Measurements from ENCODE around the gene CAMK2G.
A peak's percentile ranks its signal among the peaks of the same experiment; 100 is the strongest.

CAMK2G gene

DNA sequence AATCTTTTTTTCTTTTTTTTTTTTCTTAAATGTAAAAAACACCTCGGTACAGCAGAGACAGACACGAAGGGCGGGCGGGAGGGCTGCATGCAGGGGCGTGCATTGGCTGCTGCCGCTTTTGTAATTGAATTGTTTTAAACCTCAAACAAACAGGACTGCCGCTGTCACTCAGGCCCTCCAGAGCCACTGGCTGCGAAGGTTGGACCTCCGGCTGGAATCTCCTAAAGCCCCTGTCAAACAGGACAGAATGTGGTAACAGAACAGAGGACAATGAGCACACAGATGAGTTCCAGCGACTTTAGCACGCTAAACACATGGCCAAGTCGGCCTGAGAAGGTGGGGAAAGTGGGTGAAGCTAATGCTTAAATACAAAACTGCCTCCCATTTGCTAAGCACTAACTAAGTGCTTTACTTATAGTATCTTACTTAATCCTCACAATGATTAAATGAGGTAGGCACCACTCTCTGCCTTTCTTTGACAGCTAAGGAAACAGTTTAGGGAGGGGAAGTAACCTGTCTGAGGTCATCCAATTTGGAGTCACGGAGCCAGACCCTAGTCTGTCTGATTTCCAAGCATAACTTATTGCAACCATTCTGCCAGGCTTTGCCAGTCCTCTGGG, 60.0 kb downstream of the CAMK2G start:
- DNase-seq (ENCODE audit: low read depth in 3 of 3, low spot score in 1 of 3): no peak

DNA sequence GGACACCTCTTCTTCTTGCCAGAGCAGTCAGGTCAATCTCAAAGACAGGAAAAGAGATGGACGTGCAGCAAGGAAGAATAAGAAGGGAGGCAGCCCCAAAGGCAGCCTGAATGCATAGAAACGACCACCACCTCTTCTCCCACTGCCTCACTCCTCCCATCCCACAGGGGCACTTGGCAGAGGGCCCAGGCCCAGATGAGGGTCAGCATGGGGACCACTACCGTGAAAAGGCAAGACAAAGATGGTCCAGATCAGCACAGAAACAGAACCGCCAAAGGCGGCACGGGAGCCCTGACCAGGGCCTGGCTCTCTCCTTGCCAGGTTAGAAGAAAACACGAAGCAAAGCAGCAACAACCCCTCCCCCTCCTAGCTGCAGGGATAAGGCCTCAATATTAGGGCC, 61.0 kb downstream of the CAMK2G start:
- no peak for DNase-seq (ENCODE audit: low read depth in 3 of 3, low spot score in 1 of 3)

DNA sequence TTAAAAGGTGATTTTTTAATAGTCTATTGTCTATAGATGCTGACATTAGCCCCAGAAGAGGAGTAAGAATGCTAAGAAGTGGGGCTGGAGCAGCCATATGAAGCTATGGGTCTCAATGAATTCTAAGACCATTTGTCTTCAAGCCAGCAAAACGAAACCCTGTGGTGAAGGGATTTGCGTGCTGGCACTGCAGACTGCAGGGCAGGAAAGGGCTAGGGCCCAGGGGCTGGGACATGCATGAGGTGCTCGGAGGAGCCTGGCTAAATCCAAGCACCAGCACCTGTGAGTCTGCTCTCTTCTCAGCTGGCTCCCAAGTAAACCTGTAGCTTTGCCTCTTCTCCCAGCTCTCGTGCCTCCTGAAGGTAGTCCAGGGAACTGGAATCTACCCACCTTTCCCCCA, 61.7 kb downstream of the CAMK2G start:
- no peak for DNase-seq (ENCODE audit: low read depth in 3 of 3, low spot score in 1 of 3)

DNA sequence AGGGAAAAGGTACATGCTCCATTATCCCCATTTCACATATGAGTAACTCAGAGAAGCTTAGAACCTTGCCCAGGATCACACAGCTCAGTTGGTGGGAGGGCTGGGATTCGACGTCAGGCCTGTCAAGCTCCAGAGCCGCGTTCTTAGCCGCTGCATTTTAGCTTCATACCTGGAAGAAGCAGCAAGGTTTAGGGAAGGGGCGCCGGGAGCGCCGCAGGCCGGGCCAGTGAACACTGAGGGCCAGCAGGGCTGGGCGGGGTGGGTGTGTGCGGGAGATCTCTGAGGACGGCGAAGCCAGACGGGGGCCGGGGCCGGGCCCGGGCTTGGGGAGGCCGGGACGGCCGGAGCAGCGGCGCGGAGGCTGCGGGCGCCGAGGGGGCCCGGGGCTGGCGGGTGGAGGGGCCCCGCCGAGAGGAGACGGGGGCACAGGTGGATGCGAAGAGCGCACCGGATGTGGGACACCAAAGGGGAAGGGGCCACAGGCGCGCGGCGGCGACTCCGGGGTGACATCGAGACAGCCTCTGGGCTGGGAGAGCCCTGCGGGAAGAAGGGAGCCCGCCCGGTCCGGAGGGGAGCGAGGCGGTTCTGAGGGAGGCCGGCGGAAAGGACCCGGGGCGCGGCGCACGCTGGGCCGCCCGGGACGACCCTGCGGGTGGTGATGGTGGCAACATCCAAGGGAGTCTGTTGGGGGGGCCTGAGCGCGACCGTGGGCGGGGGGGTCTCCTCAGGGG, 63.5 kb downstream of the CAMK2G start:
- peak; percentile 31 to 39 (median 38) for DNase-seq (ENCODE audit: low read depth in 3 of 3, low spot score in 1 of 3)

DNA sequence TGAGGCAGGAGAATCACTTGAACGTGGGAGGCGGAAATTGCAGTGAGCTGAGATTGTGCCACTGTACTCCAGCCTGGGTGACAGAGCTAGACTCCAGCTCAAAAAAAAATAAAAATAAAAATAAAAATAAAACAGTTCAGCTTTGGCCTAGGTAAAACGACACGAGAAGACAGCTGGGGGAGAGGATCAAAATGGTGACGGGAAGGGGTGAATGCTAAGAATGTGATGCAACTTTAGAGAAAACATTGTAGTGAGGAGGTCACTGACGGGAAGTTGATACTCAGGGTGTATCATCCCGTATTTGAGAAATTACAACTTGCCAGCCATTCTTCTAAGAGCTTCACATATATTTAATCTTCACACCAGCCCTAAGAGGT, 64.0 kb downstream of the CAMK2G start:
- no peak for DNase-seq (ENCODE audit: low read depth in 3 of 3, low spot score in 1 of 3)

DNA sequence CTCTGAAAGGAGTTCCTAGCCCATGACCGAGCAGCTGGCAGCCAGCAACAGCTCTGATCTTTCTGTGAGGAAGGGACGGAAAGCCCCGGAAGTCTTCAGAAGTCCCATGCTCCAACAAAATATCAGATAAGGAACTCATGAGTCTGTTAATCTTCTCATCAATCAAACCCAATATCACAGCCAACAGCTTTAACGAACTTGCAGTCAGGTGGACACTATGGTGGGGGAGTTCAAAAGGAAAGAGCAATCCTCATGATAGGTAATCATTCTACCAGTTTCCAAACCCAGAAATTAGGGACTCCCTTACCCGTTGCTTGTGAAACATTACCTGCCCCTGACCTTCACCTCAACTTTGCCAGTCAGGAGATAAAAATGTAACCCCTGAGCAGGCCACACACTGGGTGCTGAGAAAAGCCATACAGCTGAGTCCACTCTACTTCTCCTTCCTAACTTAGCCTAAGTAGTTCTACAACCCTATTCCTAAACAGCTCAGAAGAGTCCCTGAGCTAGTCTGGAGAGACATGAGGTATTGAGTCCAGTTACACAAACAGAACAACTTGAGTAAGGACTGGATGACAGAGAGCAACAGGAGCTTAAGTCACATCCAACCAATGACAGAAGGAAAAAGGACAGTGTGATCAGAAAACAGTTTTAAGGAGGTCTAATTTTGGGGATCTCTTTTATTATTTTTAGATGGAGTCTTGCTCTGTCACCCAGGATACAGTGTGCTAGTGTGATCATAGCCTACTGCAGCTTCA, 65.1 kb downstream of the CAMK2G start:
- DNase-seq (ENCODE audit: low read depth in 3 of 3, low spot score in 1 of 3): no peak

DNA sequence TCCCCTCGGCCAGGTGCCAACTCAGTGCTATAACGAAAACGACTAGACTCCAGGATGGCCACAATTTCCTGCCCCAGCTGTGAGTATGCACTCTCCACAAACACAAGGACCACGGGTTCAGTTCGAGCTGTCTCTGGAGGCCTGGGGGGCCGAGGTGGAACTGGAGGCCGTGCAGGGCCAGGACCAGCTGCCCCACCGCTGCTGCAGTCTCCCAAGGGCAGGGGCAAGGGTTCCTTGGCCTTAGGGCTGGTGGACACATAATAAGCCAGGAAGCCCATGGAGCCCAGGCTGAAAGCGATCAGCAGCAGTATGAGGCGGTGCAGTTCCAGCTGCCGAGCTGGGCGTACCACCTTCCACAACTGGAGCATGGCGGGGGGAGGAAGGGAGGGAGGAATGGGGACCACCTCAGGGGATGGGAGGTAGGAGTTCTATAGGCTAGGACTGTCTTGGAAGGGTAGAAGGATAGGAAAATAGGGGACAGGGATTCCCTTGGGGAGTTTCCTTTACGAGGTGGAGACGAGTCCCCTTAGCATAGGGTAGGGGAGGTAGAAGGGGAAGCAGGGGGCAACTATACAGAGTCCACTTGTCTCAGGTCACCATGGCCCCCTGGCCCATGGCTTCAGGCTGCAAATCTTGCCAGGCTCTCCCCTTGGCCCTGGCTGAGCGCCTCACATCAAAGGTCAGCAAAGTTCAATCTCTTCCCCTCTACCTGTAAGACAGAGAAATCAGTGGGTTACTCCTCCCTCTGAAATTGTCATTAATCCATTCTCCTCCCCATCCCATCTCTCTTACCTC, 66.1 kb downstream of the CAMK2G start:
- no peak for DNase-seq (ENCODE audit: low read depth in 3 of 3, low spot score in 1 of 3)

DNA sequence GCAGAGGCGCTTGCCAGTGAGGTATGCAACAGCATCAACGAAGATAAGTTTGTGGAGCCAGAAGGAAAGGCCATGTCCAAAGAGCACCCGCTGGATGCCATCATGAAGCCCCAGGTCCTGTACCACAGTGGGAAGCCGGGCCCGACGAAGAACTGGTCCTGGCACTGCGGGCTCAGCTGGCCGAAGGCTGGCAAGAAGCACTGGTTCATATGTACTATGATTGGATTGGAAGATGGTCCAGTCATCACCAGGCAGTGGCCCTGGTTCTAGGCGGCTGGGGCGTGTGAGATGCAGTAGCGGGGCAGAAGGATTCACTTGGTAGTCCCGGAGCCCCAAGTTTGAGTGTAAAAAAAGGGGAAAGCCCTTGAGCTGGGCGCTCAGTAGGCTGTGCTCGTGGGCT, 66.9 kb downstream of the CAMK2G start:
- DNase-seq (ENCODE audit: low read depth in 3 of 3, low spot score in 1 of 3): no peak

DNA sequence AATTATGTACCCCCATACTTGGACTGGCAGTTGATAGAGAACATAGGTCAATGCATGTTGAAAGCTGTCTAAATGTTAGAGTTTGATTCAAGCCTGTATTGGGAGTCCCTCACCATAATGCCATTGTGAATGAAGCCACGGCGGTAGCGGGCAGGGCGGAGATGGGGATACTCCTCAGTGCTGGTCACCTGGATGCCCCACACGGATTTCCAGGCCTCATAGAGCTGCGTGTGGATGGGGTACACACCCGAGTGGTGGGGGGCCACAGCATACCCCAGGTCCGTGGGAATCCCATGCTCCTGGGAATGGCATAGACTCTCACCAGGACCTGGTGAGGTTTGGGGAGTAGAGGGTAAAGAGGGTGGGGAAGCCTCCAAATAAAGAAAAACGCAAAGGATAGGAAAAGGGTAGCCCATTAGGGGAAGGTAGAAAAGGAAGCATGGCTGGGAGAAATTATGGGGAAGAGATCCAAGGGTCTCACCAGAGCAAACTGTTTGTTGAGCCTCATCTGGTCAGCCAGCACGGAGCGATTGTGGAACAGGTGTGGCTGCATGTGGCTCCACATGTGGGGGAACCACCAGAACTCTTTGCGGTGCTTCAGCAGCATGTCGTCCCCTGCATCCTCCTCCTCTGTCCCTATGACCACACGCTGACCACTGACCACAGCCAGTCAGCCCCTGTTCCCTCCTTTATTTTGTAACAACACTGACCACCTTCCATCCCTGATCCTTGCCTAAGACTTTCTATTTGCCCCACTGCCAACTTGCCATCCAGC, 68.0 kb downstream of the CAMK2G start:
- no peak for DNase-seq (ENCODE audit: low read depth in 3 of 3, low spot score in 1 of 3)

DNA sequence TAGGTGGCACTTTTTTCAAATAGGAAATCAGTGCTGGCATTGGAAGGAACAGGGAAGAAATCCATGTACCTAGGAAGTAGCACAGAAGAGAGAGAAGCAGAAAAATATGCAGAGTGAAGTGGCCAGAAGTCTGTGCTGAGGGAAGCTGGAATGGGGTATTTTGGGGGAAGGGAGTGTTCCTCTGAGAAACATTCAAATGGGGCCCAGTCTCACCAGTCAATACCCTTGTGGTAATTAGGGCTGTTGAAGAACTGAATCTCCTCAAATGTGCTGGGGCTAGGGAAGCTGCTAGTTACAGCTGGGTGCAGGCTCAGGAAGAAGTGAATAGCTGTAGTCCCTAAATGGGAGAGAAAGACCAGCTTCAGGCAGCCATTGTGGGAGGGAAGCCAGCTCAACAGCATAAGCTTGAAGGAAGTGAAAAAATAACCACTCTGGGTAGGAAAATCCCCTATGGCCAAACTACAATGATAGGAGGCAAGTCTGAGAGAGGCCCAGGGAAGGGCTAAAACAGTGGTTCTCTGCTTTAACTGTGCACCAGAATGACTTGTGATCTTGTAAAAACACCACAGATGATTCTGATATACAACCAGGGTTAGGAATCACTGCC, 70.6 kb downstream of the CAMK2G start:
- no peak for DNase-seq (ENCODE audit: low read depth in 3 of 3, low spot score in 1 of 3)

DNA sequence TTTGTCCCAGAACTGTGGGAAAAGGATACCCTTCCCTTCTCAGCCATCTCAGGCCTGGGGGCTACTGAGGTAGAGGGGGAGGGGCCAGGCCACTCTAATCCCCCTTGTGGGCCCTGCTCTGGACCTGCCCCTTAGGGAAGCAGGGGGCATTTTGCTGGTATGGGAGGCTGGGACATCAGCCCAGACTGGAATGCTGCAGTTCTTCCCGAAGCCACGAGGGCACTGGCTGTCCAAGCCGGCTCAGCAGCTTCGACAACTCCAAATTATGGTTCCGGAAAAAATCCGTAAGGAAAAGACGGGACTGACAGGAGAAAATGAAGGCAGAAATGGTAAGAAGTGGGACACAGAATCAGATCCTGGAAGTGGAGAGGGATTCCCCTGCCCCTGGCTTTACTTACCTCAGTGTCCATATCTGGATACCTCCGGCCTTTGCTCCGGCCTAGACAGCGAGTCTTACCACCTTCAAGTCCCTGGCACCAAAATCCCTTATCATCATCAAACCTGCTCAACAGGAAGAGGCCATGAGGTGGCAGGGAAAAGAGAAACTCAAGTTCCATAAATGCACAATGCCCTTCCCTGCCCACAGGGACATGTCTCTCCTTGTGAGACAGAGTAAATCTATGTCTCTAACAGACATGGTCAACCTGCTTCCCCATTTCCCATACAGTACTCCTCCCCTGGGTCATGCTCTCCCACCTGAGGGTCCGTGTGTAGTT, 71.9 kb downstream of the CAMK2G start:
- DNase-seq (ENCODE audit: low read depth in 3 of 3, low spot score in 1 of 3): no peak

DNA sequence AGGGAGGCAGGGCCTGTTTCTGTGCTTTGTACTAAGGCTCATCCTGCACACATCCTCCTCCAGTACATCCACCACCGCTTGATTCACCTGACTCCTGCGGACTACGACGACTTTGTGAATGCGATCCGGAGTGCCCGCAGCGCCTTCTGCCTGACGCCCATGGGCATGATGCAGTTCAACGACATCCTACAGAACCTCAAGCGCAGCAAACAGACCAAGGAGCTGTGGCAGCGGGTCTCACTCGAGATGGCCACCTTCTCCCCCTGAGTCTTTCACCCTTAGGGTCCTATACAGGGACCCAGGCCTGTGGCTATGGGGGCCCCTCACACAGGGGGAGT, 73.1 kb downstream of the CAMK2G start:
- no peak for DNase-seq (ENCODE audit: low read depth in 3 of 3, low spot score in 1 of 3)

DNA sequence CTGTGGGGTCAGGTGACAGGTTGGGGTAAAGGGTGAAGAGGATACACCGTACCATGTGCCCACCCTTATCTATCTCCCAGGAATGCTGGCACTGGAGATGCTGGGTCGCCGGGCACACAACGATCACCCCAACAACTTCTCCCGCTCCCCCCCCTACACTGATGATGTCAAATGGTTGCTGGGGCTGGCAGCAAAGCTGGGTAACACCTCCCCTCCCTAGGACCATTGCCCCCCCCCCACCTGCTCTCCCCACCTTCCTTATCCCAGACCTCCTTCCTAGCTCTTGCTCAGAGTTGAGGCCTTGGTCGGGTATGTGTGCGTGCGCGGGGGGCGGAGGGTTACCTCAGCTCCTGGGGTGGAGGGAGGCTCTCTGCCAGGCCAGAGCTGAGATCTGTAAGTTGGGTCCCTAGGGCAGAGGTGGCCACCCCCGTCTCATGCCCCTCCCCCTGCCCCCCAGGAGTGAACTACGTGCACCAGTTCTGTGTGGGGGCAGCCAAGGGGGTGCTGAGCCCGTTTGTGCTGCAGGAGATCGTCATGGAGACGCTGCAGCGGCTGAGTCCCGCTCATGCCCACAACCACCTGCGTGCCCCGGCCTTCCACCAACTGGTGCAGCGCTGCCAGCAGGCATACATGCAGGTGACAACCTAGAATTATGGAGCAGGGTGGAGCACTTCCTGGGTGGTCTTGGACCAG, 73.6 kb downstream of the CAMK2G start:
- no peak for DNase-seq (ENCODE audit: low read depth in 3 of 3, low spot score in 1 of 3)

DNA sequence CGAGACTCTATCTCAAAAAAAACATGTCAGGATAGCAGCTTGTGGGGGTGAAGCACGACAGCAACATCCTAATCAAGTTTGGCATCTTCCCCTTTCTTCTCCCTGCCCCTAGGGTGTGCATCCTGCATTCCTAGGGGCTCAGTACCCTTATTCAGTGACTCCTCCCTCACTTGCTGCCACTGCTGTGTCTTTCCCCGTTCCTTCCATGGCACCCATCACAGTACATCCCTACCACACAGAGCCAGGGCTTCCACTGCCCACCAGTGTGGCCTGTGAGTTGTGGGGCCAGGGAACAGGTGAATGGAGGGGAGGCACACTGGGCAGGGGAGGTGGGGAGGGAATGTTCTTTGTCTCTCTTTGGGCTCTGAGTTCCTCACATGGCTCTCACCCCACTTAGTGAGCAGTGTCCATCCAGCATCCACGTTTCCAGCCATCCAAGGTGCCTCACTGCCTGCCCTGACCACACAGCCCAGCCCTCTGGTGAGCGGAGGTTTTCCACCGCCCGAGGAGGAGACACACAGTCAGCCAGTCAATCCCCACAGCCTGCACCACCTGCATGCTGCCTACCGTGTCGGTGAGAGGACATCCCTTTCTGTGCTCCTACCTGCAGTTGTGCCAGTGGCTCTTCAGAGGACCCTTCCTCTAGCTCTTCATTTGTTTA, 74.3 kb downstream of the CAMK2G start:
- no peak for DNase-seq (ENCODE audit: low read depth in 3 of 3, low spot score in 1 of 3)

DNA sequence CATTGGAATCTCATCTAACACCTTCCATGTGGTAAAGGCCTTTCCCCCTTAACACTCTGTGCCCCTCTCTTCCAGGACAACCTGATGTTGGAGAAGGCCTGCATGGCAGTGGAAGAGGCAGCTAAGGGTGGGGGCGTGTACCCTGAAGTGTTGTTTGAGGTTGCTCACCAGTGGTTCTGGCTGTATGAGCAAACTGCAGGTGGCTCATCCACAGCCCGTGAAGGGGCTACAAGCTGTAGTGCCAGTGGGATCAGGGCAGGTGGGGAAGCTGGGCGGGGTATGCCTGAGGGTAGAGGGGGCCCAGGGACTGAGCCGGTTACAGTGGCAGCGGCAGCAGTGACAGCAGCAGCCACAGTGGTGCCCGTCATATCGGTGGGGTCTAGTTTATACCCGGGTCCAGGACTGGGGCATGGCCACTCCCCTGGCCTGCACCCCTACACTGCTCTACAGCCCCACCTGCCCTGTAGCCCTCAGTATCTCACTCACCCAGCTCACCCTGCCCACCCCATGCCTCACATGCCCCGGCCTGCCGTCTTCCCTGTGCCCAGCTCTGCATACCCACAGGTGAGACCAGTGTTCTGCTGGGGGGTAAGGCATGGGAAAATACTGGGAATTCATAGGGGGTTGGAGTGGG, 75.3 kb downstream of the CAMK2G start:
- no peak for DNase-seq (ENCODE audit: low read depth in 3 of 3, low spot score in 1 of 3)

DNA sequence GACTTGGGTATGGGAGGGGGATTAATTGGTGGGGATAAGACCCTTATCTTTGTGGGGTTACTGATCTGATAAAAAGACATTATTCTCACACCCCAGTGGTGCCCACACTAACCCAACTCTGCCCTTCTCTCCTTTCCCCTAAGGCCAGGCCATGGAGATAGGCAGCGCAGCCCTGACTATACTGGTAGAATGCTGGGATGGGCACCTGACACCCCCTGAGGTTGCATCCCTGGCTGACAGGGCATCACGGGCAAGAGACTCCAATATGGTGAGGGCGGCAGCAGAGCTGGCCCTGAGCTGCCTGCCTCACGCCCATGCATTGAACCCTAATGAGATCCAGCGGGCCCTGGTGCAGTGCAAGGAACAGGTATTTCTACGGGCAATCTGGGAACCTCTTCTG, 76.3 kb downstream of the CAMK2G start:
- DNase-seq (ENCODE audit: low read depth in 3 of 3, low spot score in 1 of 3): no peak

DNA sequence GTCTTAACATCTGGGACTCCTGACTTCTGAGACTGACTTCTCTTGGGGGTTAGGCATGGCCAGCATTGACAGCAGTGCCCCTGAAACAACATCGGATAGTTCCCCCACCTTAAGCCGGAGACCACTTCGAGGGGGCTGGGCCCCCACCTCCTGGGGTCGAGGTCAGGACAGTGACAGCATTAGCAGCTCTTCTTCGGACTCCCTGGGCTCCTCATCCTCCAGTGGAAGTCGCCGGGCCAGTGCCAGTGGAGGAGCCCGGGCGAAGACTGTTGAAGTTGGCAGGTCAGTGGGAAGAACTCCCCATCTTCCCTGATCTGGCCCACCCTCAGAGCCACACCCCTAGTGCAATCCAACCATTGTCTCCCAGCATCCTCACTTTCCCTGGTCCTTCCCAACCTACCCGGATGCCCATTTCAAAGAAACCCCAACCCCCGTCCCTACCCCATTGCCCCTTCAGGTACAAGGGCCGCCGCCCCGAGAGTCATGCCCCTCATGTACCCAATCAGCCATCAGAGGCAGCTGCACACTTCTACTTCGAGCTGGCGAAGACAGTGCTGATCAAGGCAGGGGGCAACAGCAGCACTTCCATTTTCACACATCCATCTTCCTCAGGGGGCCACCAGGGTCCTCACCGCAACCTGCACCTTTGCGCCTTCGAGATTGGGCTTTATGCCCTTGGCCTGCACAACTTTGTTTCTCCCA, 76.9 kb downstream of the CAMK2G start:
- no peak for DNase-seq (ENCODE audit: low read depth in 3 of 3, low spot score in 1 of 3)

DNA sequence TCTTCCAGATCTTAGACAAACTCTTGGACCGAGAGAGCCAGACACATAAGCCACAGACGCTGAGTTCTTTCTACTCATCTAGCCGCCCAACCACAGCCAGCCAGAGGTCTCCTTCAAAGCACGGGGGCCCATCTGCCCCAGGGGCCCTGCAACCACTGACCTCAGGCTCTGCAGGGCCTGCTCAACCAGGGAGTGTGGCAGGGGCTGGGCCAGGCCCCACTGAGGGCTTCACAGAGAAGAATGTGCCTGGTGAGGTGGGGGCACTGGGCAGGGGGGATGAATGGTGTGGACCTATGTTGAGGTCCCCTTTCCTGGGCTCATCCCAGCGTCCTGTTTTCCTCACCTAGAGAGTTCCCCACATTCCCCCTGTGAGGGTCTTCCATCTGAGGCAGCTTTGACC, 77.6 kb downstream of the CAMK2G start:
- no peak for DNase-seq (ENCODE audit: low read depth in 3 of 3, low spot score in 1 of 3)
